ENCODE results near the gene TPK1.

DNA sequence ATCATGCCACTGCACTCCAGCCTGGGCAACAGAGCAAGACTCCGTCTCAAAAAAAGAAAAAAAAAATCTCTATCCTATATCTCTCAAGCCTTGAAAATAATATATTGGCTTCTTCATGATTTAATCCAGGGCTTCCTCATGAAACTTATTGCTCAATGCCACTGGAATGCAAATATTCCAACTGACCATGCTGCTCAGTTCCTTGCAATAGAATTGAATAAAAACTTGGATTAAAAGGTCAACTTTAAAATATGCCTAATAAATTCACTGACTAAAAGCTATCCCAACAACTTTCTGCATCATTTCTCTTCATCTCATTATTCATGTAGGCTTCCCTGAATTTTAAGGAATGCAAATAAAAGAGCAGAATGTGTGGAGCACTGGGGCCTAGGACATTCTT, 390.3 kb downstream of the TPK1 start:
- TF ChIP-seq EZH2 (IDR thresholded peaks at IDR 0.05; ENCODE audit: insufficient read depth, low read length): no peak
- no peak for TF ChIP-seq CTCF (IDR thresholded peaks at IDR 0.05; ENCODE audit: insufficient read depth, low read depth, low read length)

Data from astrocyte (in vitro differentiated cells and primary cell).